BJ (cell line): ENCODE measurements around the gene TGIF1. TPM values are rescaled to one million over a fixed set of nuclear protein-coding genes. Genes with fewer than 3 reads are reported as not detected.

Source experiments
- CTCF ChIA-PET: fragments of 350-600 bp; formaldehyde crosslinking; extraction: SDS; loops from one replicate; lab custom pipeline; 2021; ENCODE audit warnings: antibody characterized with exemption, inconsistent platforms; lab: Yijun Ruan, JAX
- POLR2A ChIA-PET: fragments of 300-600 bp; sonication (Branson Sonifier 250); formaldehyde crosslinking; extraction: SDS; loops from one replicate; lab custom pipeline; 2021; ENCODE audit warnings: antibody characterized with exemption; lab: Charles Lee
- DNase-seq: peaks from one replicate; pipeline ENCODE4 v3.0.0-alpha.2; 2011; ENCODE audit warnings: low read depth
- H3K27me3 ChIP-seq: 2 replicates; pipeline ENCODE4 v1.6.0; 2011; ENCODE audit warnings: low read length; ENCODE audit not compliant: control insufficient read depth, insufficient read depth
- H3K36me3 ChIP-seq: 2 replicates; pipeline ENCODE4 v1.5.1; 2011; ENCODE audit warnings: low read length; ENCODE audit not compliant: control insufficient read depth, insufficient read depth
- H3K4me3 ChIP-seq: 2 replicates; pipeline ENCODE4 v1.5.1; 2011; ENCODE audit warnings: low read depth, mild to moderate bottlenecking, control low read depth, low read length
- CTCF ChIP-seq: IDR thresholded peaks from 2 replicates; pipeline ENCODE4 v1.5.1; 2011; ENCODE audit warnings: low read depth, mild to moderate bottlenecking, control low read depth, inconsistent platforms, low read length, moderate library complexity; ENCODE audit not compliant: insufficient read depth
- polyA minus RNA-seq: library from RNA; depleted of rRNA, polyadenylated mRNA; stranded (reverse); fragments of >200 nt; gene quantifications from 2 replicates; pipeline ENCODE4 v1.2.3, GENCODE V29; 2011; rRNA and poly(A)+ RNA removed
- polyA plus RNA-seq: library from polyadenylated mRNA; depleted of rRNA; stranded (reverse); fragments of >200 nt; gene quantifications from 2 replicates; pipeline ENCODE4 v1.2.3, GENCODE V29; 2011; rRNA removed

Gene TGIF1
- polyA plus RNA-seq (64.8 and 78.9 TPM in 2 replicates), polyA minus RNA-seq (60.7 and 91.7 TPM in 2 replicates)

DNA sequence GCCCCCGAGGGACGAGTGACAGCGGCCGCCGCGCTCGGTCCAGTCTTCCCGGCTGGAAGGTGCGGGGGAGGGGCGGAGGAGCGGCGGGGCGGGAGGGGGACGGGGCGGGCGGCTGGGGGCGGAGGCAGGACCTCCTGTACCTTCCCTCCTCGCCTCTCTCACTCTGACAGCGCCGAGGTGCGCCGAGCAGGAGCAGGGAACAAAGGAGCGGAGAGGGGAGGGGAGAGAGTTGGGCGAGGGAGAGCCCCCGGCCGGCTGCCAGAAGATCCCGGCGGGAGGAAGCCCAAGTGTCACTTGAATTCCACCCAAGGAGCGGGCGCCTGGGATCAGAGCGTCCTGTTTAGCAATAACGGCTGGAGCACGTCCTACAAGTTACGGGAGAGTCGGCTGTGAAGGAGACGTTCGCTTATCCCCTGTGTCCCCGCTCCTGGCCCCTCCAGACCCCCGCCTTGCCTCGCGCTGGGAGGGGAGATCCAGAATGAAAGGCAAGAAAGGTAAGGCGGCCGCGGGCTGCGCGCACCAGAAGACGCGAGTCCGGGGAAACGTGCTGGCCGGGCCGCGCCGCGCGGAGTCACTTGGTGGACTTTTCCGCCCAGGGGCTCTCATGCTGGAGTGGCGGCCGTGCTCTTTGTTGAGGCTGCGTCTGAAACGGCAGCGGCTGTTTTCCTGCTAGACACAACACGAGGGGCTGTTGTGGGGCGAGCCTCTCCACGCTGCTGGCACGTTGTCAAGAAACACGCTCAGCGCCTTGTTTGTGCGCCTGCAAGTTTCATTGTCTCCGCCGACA, at the start of gene TGIF1:
Gene TGIF1, plus strand, starts transcription at position 161 of the 787 bp plus-strand sequence. Its CDS starts 318 bp downstream, at position 479.
- no peak for TF ChIP-seq CTCF
- H3K4me3 ChIP-seq = peak within 1 kb of the TSS; percentile 96
- H3K27me3 ChIP-seq = no peaks in the 10 kb centered on the region
- DNase-seq = no peak
- no peaks in the 10 kb centered on the region for H3K36me3 ChIP-seq
- ChIA-PET POLR2A (interaction anchor here (0.6 kb wide), 1 partner anchor 16 kb away, joined by 4 read pairs; no protein-coding TSS in a partner anchor), CTCF (interaction anchor here (1.0 to 5.6 kb wide), 2 partner anchors 144 to 168 kb away, joined by 5 to 53 read pairs; no protein-coding TSS in a partner anchor)

GRCh38 chr18:3400567-3401296, 49.2 kb upstream of the TGIF1 start:
- POLR2A ChIA-PET = no interaction called here
- Histone ChIP-seq H3K36me3 (no peaks in the 10 kb centered on the region), H3K27me3 (no peaks in the 10 kb centered on the region), H3K4me3 (no peak overlapping the region)
- TF ChIP-seq CTCF = no peak
- CTCF ChIA-PET = no interaction called here
- no peak for DNase-seq

DNA sequence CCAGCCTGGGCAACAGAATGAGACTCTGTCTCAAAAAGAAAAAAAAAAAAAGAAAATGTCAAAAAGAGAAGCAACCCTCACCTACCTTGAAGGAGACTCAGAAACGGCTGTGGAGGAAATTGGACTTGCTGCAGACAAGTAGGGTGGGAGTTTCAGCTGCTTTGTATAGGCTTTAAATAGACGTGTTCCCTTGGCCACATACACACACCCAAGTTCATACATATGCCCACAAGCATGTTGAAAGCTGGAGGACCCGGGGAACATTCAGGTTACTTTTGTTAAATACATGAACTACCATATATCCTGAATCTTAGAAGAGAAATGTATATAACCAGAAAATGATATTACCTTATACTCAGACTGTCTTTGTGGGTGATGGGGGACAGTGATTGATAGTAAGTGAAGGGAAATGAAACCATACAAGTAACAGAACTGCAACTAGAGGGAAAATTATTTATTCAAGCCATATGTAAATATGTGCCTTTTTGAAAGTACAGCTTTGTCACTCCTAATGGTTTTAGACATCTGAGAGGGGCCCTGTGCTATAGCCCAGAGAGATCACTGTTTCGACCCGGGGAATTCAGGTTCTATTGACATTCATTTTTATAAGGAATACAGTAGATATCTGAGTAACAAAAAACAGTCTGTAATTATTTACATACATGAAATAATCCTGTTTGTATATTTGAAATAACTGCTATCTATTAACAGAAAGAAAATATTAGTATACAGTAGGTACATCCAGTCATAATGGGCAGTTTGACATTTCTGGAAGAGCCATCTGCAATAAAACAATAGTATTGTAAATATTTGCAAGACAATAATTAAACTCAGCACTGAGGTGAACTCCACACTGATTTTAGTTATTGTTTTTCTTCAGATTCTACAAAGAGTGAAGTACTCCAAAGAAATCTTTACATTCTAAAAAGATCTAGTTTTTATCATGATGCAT, 48.0 kb upstream of the TGIF1 start:
- Histone ChIP-seq H3K36me3 (no peaks in the 10 kb centered on the region), H3K4me3 (no peak overlapping the region), H3K27me3 (no peaks in the 10 kb centered on the region)
- TF ChIP-seq CTCF = no peak
- CTCF ChIA-PET = interaction anchor here (0.6 kb wide), 1 partner anchor 20 kb away, joined by 3 read pairs; no protein-coding TSS in a partner anchor
- no peak for DNase-seq
- POLR2A ChIA-PET = no interaction called here

DNA sequence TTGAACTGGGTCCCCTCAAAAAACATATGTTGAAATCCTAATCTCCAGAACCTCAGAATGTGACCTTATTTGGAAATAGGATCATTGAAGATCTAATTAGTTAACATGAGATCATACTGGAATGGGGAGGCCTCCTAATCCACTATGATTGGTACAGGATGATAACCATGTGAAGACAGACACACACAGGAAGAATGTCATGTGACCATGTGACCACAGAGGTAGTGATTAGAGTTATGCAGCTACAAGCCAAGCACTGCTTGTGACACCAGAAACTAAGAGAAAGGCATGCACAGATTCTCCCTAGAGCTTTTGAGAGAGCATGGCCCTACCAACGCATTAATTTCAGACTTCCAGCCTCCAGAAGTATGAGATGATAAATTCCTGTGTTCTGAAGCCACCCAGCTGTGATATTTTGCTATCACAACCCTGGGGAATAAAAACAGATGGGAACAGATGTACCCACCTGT, 47.0 kb upstream of the TGIF1 start:
- no peaks in the 10 kb centered on the region for H3K36me3 ChIP-seq
- H3K4me3 ChIP-seq = no peak overlapping the region
- CTCF ChIA-PET = interaction anchor here (0.6 to 1.0 kb wide), 2 partner anchors 10 to 263 kb away, joined by 3 read pairs; no protein-coding TSS in a partner anchor
- H3K27me3 ChIP-seq = no peaks in the 10 kb centered on the region
- no peak for DNase-seq
- POLR2A ChIA-PET = no interaction called here
- TF ChIP-seq CTCF = no peak
